ENCODE results near the gene DNAH17.

Gene DNAH17

GRCh38 chr17:78451753-78452152, 125.4 kb downstream of the DNAH17 start:
- POLR2A ChIA-PET: no interaction called here
- no peak overlapping the region for H3K27ac ChIP-seq (ENCODE audit: extremely low read depth, low read depth, low read length)

GRCh38 chr17:78450696-78451345, 126.4 kb downstream of the DNAH17 start:
- ChIA-PET POLR2A (no interaction called here), CTCF (interaction anchor here (0.7 to 0.9 kb wide), 2 partner anchors 11 to 94 kb away, joined by 3 to 4 read pairs; no protein-coding TSS in a partner anchor)
- Histone ChIP-seq H3K36me3 (ENCODE audit: control insufficient read depth in 2 of 2, insufficient read depth in 1 of 2, low read length in 2 of 2) (no peaks in the 10 kb centered on the region), H3K4me1 (ENCODE audit: control insufficient read depth, insufficient read depth, low read length) (no peaks in the 10 kb centered on the region), H3K27ac (ENCODE audit: extremely low read depth, low read depth, low read length) (no peak overlapping the region), H3K9me3 (ENCODE audit: control insufficient read depth, insufficient read depth, low read depth, low read length) (no peaks in the 10 kb centered on the region), H3K4me3 (ENCODE audit: low read depth, low read length) (no peak overlapping the region)
- TF ChIP-seq ZNF488 (tag by site-specific recombination; IDR thresholded peaks at IDR 0.05): no peak

More at GRCh38 chr17:78451753-78452152, 125.4 kb downstream of the DNAH17 start:
- CTCF ChIA-PET: interaction anchor here (1.2 kb wide), 1 partner anchor 30 kb away, joined by 3 read pairs; no protein-coding TSS in a partner anchor
- no peak overlapping the region for H3K4me3 ChIP-seq (ENCODE audit: low read depth, low read length)
- no peaks in the 10 kb centered on the region for H3K4me1 ChIP-seq (ENCODE audit: control insufficient read depth, insufficient read depth, low read length)
- H3K9me3 ChIP-seq (ENCODE audit: control insufficient read depth, insufficient read depth, low read depth, low read length): no peaks in the 10 kb centered on the region
- no peaks in the 10 kb centered on the region for H3K36me3 ChIP-seq (ENCODE audit: control insufficient read depth in 2 of 2, insufficient read depth in 1 of 2, low read length in 2 of 2)
- TF ChIP-seq YY2 (tag by site-specific recombination; IDR thresholded peaks at IDR 0.05): no peak
- TF ChIP-seq ZNF121 (tag by site-specific recombination; IDR thresholded peaks at IDR 0.05): no peak
- no peak for TF ChIP-seq SALL2 (tag by site-specific recombination; IDR thresholded peaks at IDR 0.05; ENCODE audit: borderline replicate concordance)
- no peak for TF ChIP-seq PRDM10 (tag by site-specific recombination; IDR thresholded peaks at IDR 0.05)
- no peak for TF ChIP-seq HOXD13 (CRISPR knock-in tag; IDR thresholded peaks at IDR 0.05; ENCODE audit: borderline replicate concordance)
- TF ChIP-seq ZBTB20 (tag by site-specific recombination; IDR thresholded peaks at IDR 0.05): no peak
- no peak for TF ChIP-seq ZNF423 (tag by site-specific recombination; IDR thresholded peaks at IDR 0.05)
- no peak for TF ChIP-seq ZFP41 (tag by site-specific recombination; IDR thresholded peaks at IDR 0.05; ENCODE audit: borderline replicate concordance)

- Histone ChIP-seq H3K27ac (ENCODE audit: extremely low read depth, low read depth, low read length) (no peak overlapping the region), H3K4me3 (ENCODE audit: low read depth, low read length) (no peak overlapping the region), H3K36me3 (ENCODE audit: control insufficient read depth in 2 of 2, insufficient read depth in 1 of 2, low read length in 2 of 2) (no peaks in the 10 kb centered on the region), H3K4me1 (ENCODE audit: control insufficient read depth, insufficient read depth, low read length) (no peaks in the 10 kb centered on the region), H3K9me3 (ENCODE audit: control insufficient read depth, insufficient read depth, low read depth, low read length) (no peaks in the 10 kb centered on the region)
- CTCF ChIA-PET: interaction anchor here (0.9 kb wide), 1 partner anchor 10 kb away, joined by 4 read pairs; no protein-coding TSS in a partner anchor
- POLR2A ChIA-PET: interaction anchor here (0.6 kb wide), 1 partner anchor 27 kb away, joined by 5 read pairs; no protein-coding TSS in a partner anchor
- TF ChIP-seq KLF8 (tag by site-specific recombination; IDR thresholded peaks at IDR 0.05): no peak
- no peak for TF ChIP-seq ZNF692 (tag by site-specific recombination; IDR thresholded peaks at IDR 0.05)
- TF ChIP-seq ZNF302 (tag by site-specific recombination; IDR thresholded peaks at IDR 0.05; ENCODE audit: low read depth): no peak
- no peak for TF ChIP-seq ZNF174 (tag by site-specific recombination; IDR thresholded peaks at IDR 0.05)
- no peak for TF ChIP-seq SP3 (tag by site-specific recombination; IDR thresholded peaks at IDR 0.05)
- TF ChIP-seq ZNF629 (tag by site-specific recombination; IDR thresholded peaks at IDR 0.05): no peak
- TF ChIP-seq TCF7L2 (IDR thresholded peaks at IDR 0.05; ENCODE audit: borderline replicate concordance, low read depth, low read length): no peak
- no peak for TF ChIP-seq ZNF843 (tag by site-specific recombination; IDR thresholded peaks at IDR 0.05)
- no peak for TF ChIP-seq ZFP37 (tag by site-specific recombination; IDR thresholded peaks at IDR 0.05)
- TF ChIP-seq ZNF560 (tag by site-specific recombination; IDR thresholded peaks at IDR 0.05; ENCODE audit: borderline replicate concordance): no peak
- no peak for TF ChIP-seq ZNF76 (tag by site-specific recombination; IDR thresholded peaks at IDR 0.05; ENCODE audit: borderline replicate concordance, low read depth)
- TF ChIP-seq ZNF513 (tag by site-specific recombination; IDR thresholded peaks at IDR 0.05): no peak
- TF ChIP-seq GLIS2 (tag by site-specific recombination; IDR thresholded peaks at IDR 0.05): no peak
- TF ChIP-seq ZNF274 (IDR thresholded peaks at IDR 0.05; ENCODE audit: low read length): no peak
- no peak for TF ChIP-seq ZNF274 (tag by site-specific recombination; IDR thresholded peaks at IDR 0.05; ENCODE audit: borderline replicate concordance)
Measured at GRCh38 chr17:78449983-78450595, 127.1 kb downstream of the DNAH17 start.

All from HEK293 (cell line).